Adrenal gland (tissue), 12 donors: Measurements from ENCODE around the gene PCDHGB1. TPM values are rescaled to one million over a fixed set of nuclear protein-coding genes. Genes with fewer than 3 reads are reported as not detected.
A peak's percentile ranks its signal among the peaks of the same experiment; 100 is the strongest.

Experiments
- DNase-seq, 7 donors: peaks; one replicate each; pipeline ENCODE4 v3.0.0-alpha.2; 2019 to 2020
- H3K27ac ChIP-seq, 5 donors: fragments of 200-600 bp; sonication (generic) in 4 of 5; 1 replicate in 3 of 5; 2 replicates in 2 of 5; pipeline versions ENCODE4 v1.5.1 to v1.8.0; 2016 to 2020; ENCODE audit warnings: mild to moderate bottlenecking in 1 of 5
- H3K27me3 ChIP-seq: fragments of 200-600 bp; 2 replicates; pipeline ENCODE4 v1.8.0; 2021
- H3K36me3 ChIP-seq, 2 donors: fragments of 200-600 bp; replicated peaks in 1 of 2; 1 replicate in 1 of 2; 2 replicates in 1 of 2; pipeline versions ENCODE4 v1.5.1 to v1.8.0; 2018 to 2022
- H3K4me1 ChIP-seq, 2 donors: fragments of 200-600 bp; replicated peaks in 1 of 2; 1 replicate in 1 of 2; 2 replicates in 1 of 2; pipeline versions ENCODE4 v1.5.1 to v1.8.0; 2018 to 2021
- H3K4me3 ChIP-seq, 4 donors: fragments of 200-600 bp; sonication (generic) in 3 of 4; one replicate each; pipeline ENCODE4 v1.5.1; 2016 to 2018
- H3K9me3 ChIP-seq, 3 donors: fragments of 200-600 bp; sonication (generic) in 1 of 3; replicated peaks in 1 of 3; 1 replicate in 2 of 3; 2 replicates in 1 of 3; pipeline versions ENCODE4 v1.5.1 to v1.8.0; 2016 to 2021
- CTCF ChIP-seq, 6 experiments: fragments of 450-650 bp in 4 of 6; fragments of 200-600 bp in 2 of 6; sonication (generic) in 1 of 6; IDR thresholded peaks; 1 replicate in 5 of 6; 2 replicates in 1 of 6; pipeline versions ENCODE4 v1.5.1 to v1.8.0; 2016 to 2021; ENCODE audit warnings: antibody characterized with exemption in 6 of 6, mild to moderate bottlenecking in 2 of 6, moderate library complexity in 1 of 6
- POLR2A ChIP-seq, 2 donors: fragments of 450-650 bp; IDR thresholded peaks; one replicate each; pipeline ENCODE4 v1.6.1; 2017; ENCODE audit warnings: antibody characterized with exemption in 2 of 2, mild to moderate bottlenecking in 2 of 2, moderate library complexity in 1 of 2
- WGBS, 4 donors: extraction: QIAGEN DNeasy Blood & Tissue Kit in 2 of 4; methylation state at CpG; one replicate each; pipeline versions ENCODE4 v1.1.5 to v1.1.7; 2013 to 2017; 5-methylcytosine and 5-hydroxymethylcytosine counted together
- intact Hi-C, 2 donors: fragments of 100-400 bp; cut with DNase I; formaldehyde crosslinking; loops; one replicate each; pipeline versions ENCODE4 v1.14.1 to v1.15.0; 2022 to 2023
- polyA plus RNA-seq, 3 donors: library from polyadenylated mRNA; stranded (reverse); fragments of 200-250 nt in 2 of 3; fragments of 350-450 nt in 1 of 3; fragmentation: Illumina TruSeq in 1 of 3; extraction: RNeasy Lipid Tissue Mini Kit (QIAGEN cat#74804) in 1 of 3; gene quantifications; one replicate each; pipeline ENCODE4 v1.2.3, GENCODE V29; 2013 to 2014
- total RNA-seq, 9 donors: library from RNA; depleted of rRNA in 4 of 9; stranded (reverse); fragments of >200 nt in 4 of 9; fragments of 120-200 nt in 1 of 9; fragmentation: NEBNext Ultra II Directional in 1 of 9; extraction: Animal tissue kit (Norgen Biotek cat#: 25700) in 1 of 9; gene quantifications; one replicate each; pipeline versions ENCODE4 v1.1.0 to v1.2.4, GENCODE V29; 2013 to 2023
- donor health status: healthy with polysubstance abuse.
- donor health status: Bipolar disorder and iron deficiency.
- donor health status: DM: yes; HTN: yes; CAD: no.
- donor health status: DM: no; HTN: no; CAD: no.
- donor health status: DM: no; HTN: no; CAD: no.
- donor health status: DM: yes; HTN: yes; CAD: no.

Gene PCDHGB1
- total and polyA plus RNA-seq, 12 donors: 0.20 to 16.1 (median 2.5) TPM

- Histone ChIP-seq H3K4me3 (peak within 1 kb of the TSS in 1 of 4 donors; percentile 34), H3K4me1 (no peaks in the 10 kb centered on the region), H3K36me3 (no peaks in the 10 kb centered on the region), H3K9me3 (peaks cover 4 to 51% (median 4%) of the 10 kb centered on the region in 3 donors), H3K27me3 (no peaks in the 10 kb centered on the region), H3K27ac (no peak within 1 kb of the TSS)
- TF ChIP-seq CTCF (IDR thresholded peaks at IDR 0.05) (peak in 3 of 6 experiments; percentile 25 to 31 (median 25)), POLR2A (IDR thresholded peaks at IDR 0.05) (no peak)
- intact Hi-C loops: no loop called here
- DNase-seq: peak in 2 of 7 donors; percentile 23 to 29
- 13 to 25% (median 18%) methylated on average over 29 to 32 of the region's 32 CpGs for WGBS, 4 donors
Measured at GRCh38 chr5:141369994-141370848, 20.3 kb downstream of the PCDHGB1 start, which contains the start of gene PCDHGB3. Gene PCDHGB3 (plus strand): TSS chr5:141370242. CDS start chr5:141370395, 153 bp downstream.

GRCh38 chr5:141371572-141372475 lies 21.9 kb downstream of the PCDHGB1 start:
- no peak for TF ChIP-seq POLR2A (IDR thresholded peaks at IDR 0.05)
- TF ChIP-seq CTCF (IDR thresholded peaks at IDR 0.05): no peak
- H3K36me3 ChIP-seq: no peaks in the 10 kb centered on the region
- no peak overlapping the region for H3K4me3 ChIP-seq
- no peaks in the 10 kb centered on the region for H3K27me3 ChIP-seq
- WGBS, 4 donors: 26 to 32% (median 27%) methylated on average over 8 to 69 of the region's 69 CpGs
- H3K9me3 ChIP-seq: peaks cover 2 to 37% (median 4%) of the 10 kb centered on the region in 3 donors
- intact Hi-C loops: no loop called here
- H3K4me1 ChIP-seq: no peaks in the 10 kb centered on the region
- no peak for DNase-seq
- no peak overlapping the region for H3K27ac ChIP-seq

GRCh38 chr5:141373673-141374317 lies 23.9 kb downstream of the PCDHGB1 start, which contains the start of gene PCDHGA6:
Gene PCDHGA6 (plus strand): TSS chr5:141373891. CDS start chr5:141374084, 193 bp downstream.
- 10 to 18% (median 15%) methylated on average over 23 to 27 of the region's 27 CpGs for WGBS, 4 donors
- no peaks in the 10 kb centered on the region for H3K36me3 ChIP-seq
- DNase-seq: no peak
- peaks cover 3 to 41% (median 8%) of the 10 kb centered on the region in 3 donors for H3K9me3 ChIP-seq
- no peaks in the 10 kb centered on the region for H3K27me3 ChIP-seq
- TF ChIP-seq CTCF (IDR thresholded peaks at IDR 0.05) (peak in 4 of 6 experiments; percentile 11 to 30 (median 24)), POLR2A (IDR thresholded peaks at IDR 0.05) (no peak)
- H3K4me3 ChIP-seq: peak within 1 kb of the TSS in 1 of 4 donors; percentile 20
- intact Hi-C loops: no loop called here
- H3K4me1 ChIP-seq: no peaks in the 10 kb centered on the region
- H3K27ac ChIP-seq: no peak within 1 kb of the TSS
